ENCODE results near the gene HUNK.

HUNK gene

GRCh38 chr21:31927689-31928353 is 55.0 kb downstream of the HUNK start:
- Histone ChIP-seq H4K20me1 (no peaks in the 10 kb centered on the region), H3K4me2 (no peak overlapping the region), H3K36me3 (peaks cover 43% of the 10 kb centered on the region), H3K9ac (no peak overlapping the region), H3K27ac (no peak overlapping the region), H3K27me3 (no peaks in the 10 kb centered on the region), H3K9me3 (peaks cover 22% of the 10 kb centered on the region), H3K4me1 (no peaks in the 10 kb centered on the region), H3K4me3 (no peak overlapping the region)
- TF ChIP-seq Cebpa-rat (IDR thresholded peaks at IDR 0.05): no peak

DNA sequence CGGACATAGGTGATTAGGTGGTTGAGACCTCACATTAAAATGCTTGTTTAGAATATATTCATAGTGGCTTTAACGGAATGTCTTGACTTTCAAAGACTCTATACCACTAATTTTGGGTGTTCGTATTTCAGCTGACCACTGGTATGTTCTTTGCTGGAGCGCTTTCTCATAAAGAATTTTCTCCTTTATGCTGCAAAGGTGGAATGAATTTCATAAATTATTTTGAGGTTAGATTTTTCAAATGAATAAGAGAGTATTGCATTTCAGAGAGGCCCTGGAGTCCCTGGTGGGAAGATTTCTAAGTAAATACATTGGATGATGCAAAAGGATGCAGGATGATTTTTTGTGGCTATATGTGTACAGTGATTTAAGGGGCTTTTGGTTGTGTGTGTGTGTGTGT is 55.8 kb downstream of the HUNK start:
- Histone ChIP-seq H3K4me3 (no peak overlapping the region), H3K4me2 (no peak overlapping the region), H3K27me3 (no peaks in the 10 kb centered on the region), H3K4me1 (no peaks in the 10 kb centered on the region), H4K20me1 (no peaks in the 10 kb centered on the region), H3K27ac (no peak overlapping the region), H3K36me3 (peaks cover 43% of the 10 kb centered on the region), H3K9ac (no peak overlapping the region), H3K9me3 (peaks cover 22% of the 10 kb centered on the region)
- TF ChIP-seq Cebpa-rat (IDR thresholded peaks at IDR 0.05): no peak

- peaks cover 21% of the 10 kb centered on the region for H3K9me3 ChIP-seq
- H3K4me1 ChIP-seq: no peaks in the 10 kb centered on the region
- TF ChIP-seq Cebpa-rat (IDR thresholded peaks at IDR 0.05): no peak
- H3K27me3 ChIP-seq: no peaks in the 10 kb centered on the region
- no peaks in the 10 kb centered on the region for H4K20me1 ChIP-seq
- no peak overlapping the region for H3K9ac ChIP-seq
- peaks cover 40% of the 10 kb centered on the region for H3K36me3 ChIP-seq
- H3K4me3 ChIP-seq: no peak overlapping the region
- H3K4me2 ChIP-seq: no peak overlapping the region
- no peak overlapping the region for H3K27ac ChIP-seq
Observed at GRCh38 chr21:31929548-31929947, 56.7 kb downstream of the HUNK start.

- Histone ChIP-seq H3K27me3 (no peaks in the 10 kb centered on the region), H3K27ac (no peak overlapping the region), H3K4me3 (no peak overlapping the region), H4K20me1 (no peaks in the 10 kb centered on the region), H3K36me3 (peaks cover 36% of the 10 kb centered on the region), H3K9ac (no peak overlapping the region), H3K9me3 (peaks cover 17% of the 10 kb centered on the region), H3K4me1 (no peaks in the 10 kb centered on the region), H3K4me2 (no peak overlapping the region)
- TF ChIP-seq Cebpa-rat (IDR thresholded peaks at IDR 0.05): no peak
Observed at GRCh38 chr21:31930001-31930400, 57.2 kb downstream of the HUNK start.

DNA sequence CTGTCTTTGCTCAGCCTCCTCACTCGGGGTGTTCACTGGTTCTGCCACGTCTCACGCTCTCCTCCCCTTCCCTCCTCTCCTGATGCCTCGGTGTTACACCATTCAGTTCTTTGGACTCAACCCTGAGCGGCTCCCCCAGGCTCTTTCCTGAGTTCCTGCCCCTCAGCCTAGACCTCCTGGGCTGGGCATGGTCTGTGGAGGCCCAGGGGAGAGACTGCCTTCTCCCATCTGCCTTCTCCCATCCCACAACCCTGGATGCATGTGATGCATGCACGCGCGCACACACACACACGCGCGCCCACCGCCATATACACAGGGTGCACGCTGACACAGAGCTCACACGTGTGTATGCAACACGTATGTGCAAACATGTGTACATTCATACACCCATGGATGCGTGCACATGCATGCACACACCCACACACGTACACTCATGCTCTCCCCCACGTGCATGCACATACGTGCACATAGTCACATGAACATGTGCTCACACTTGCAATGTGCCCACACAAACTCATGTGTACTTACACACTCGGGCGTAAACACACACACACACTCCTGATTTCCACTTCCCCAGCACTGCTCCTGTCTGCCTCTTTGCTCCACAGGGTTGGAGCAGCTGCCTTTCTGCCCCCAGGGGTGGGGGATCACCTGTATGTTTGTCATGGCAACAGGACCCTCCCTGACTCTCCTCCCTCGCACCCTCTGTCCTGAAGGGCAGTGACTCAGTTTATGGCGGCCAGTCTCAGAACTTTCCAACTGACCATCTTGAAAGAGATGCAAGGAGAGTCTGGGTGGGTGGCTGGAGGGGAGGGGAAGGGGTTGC is 59.0 kb downstream of the HUNK start:
- Histone ChIP-seq H4K20me1 (no peaks in the 10 kb centered on the region), H3K9ac (no peak overlapping the region), H3K4me1 (no peaks in the 10 kb centered on the region), H3K4me3 (no peak overlapping the region), H3K27ac (no peak overlapping the region), H3K9me3 (no peaks in the 10 kb centered on the region), H3K36me3 (peaks cover 19% of the 10 kb centered on the region; the same call in 1 of the 2 replicates), H3K27me3 (no peaks in the 10 kb centered on the region), H3K4me2 (no peak overlapping the region)
- TF ChIP-seq Cebpa-rat (IDR thresholded peaks at IDR 0.05): no peak

DNA sequence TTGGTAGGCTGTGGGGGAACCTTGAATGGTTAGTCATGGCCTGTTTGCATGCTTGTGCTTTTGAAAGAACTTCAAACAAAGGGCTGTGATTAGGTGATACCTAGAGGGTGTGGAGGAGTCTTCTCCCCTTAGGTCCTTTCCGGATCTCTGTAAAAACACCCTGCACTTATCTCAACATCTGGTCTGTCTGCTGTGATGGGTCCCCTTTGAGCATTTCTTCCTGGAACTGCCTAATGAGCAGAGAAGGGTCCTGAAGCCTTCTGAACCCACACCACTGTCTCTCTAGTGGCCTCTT is 59.6 kb downstream of the HUNK start:
- no peaks in the 10 kb centered on the region for H3K27me3 ChIP-seq
- TF ChIP-seq Cebpa-rat (IDR thresholded peaks at IDR 0.05): no peak
- H4K20me1 ChIP-seq: no peaks in the 10 kb centered on the region
- no peaks in the 10 kb centered on the region for H3K9me3 ChIP-seq
- no peak overlapping the region for H3K9ac ChIP-seq
- no peaks in the 10 kb centered on the region for H3K4me1 ChIP-seq
- no peak overlapping the region for H3K4me3 ChIP-seq
- no peak overlapping the region for H3K27ac ChIP-seq
- H3K36me3 ChIP-seq: peaks cover 19% of the 10 kb centered on the region; the same call in 1 of the 2 replicates
- no peak overlapping the region for H3K4me2 ChIP-seq

GRCh38 chr21:31937303-31937702 is 64.5 kb downstream of the HUNK start:
- no peak overlapping the region for H3K9ac ChIP-seq
- no peaks in the 10 kb centered on the region for H3K27me3 ChIP-seq
- H3K9me3 ChIP-seq: no peaks in the 10 kb centered on the region
- peaks cover 13% of the 10 kb centered on the region; the same call in 1 of the 2 replicates for H3K36me3 ChIP-seq
- no peaks in the 10 kb centered on the region for H3K4me1 ChIP-seq
- no peak for TF ChIP-seq Cebpa-rat (IDR thresholded peaks at IDR 0.05)
- H3K4me3 ChIP-seq: no peak overlapping the region
- no peaks in the 10 kb centered on the region for H4K20me1 ChIP-seq
- no peak overlapping the region for H3K27ac ChIP-seq
- H3K4me2 ChIP-seq: no peak overlapping the region

DNA sequence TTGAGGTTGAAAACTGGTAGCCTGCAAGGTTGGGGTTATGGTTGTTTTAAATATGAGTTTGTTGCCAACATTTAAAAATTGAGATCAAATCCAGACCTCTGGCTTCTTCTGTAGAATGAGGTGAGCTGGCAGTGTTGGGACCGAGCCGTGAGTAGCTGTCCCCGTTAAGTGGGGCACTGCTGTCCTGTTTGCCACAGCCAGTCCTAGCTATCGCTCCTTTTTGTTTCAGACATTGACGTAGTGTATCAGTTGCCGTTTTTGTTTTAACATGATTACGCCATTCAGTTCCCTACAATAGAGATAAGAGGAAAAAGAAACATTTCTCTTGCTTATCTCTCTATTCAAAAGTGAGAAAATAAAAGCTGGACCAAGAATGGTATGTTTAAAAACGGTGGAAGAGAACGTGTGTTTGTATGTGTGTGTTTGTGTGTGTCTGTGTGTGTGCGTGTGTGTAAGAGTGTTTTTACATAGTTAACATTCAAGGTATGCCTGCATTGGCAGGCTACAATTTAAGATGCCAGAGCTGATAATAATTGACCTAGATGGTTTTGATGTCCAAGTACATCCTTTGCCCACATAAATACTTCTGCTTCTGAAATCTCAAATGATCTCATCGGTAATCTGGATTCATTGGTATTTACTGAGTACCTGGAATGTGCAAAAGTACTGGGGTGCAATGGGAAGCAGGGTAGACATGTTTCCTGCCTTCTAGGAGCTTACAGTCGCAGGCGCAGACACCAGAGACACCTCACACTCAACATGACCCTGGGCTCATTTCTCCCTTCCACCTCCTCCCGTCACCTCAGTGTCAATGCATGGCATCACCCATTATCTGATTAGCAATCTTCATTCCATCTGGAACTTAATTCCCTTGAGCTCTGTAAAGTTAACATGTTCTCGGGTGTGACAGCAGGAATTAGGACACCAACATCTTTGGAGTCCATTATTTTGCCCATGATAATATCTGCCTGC is 65.8 kb downstream of the HUNK start:
- H3K27ac ChIP-seq: no peak overlapping the region
- no peaks in the 10 kb centered on the region for H3K27me3 ChIP-seq
- H3K4me1 ChIP-seq: no peaks in the 10 kb centered on the region
- no peaks in the 10 kb centered on the region for H3K9me3 ChIP-seq
- H3K4me2 ChIP-seq: no peak overlapping the region
- H3K9ac ChIP-seq: no peak overlapping the region
- H3K36me3 ChIP-seq: peaks cover 18% of the 10 kb centered on the region; the same call in 1 of the 2 replicates
- TF ChIP-seq Cebpa-rat (IDR thresholded peaks at IDR 0.05): no peak
- H4K20me1 ChIP-seq: no peaks in the 10 kb centered on the region
- no peak overlapping the region for H3K4me3 ChIP-seq

GRCh38 chr21:31941694-31942093 is 68.9 kb downstream of the HUNK start:
- H3K9me3 ChIP-seq: no peaks in the 10 kb centered on the region
- H3K27ac ChIP-seq: no peak overlapping the region
- H3K4me2 ChIP-seq: no peak overlapping the region
- peaks cover 39% of the 10 kb centered on the region for H3K36me3 ChIP-seq
- H3K4me3 ChIP-seq: no peak overlapping the region
- TF ChIP-seq Cebpa-rat (IDR thresholded peaks at IDR 0.05): no peak
- no peaks in the 10 kb centered on the region for H4K20me1 ChIP-seq
- H3K4me1 ChIP-seq: no peaks in the 10 kb centered on the region
- H3K27me3 ChIP-seq: no peaks in the 10 kb centered on the region
- H3K9ac ChIP-seq: no peak overlapping the region
